Measurements from ENCODE around the gene SPATA21. TPM values are rescaled to one million over a fixed set of nuclear protein-coding genes. Genes with fewer than 3 reads are reported as not detected.

SPATA21 gene
- polyA plus RNA-seq, 1 donor from 2014 or later: 0.15 TPM

- Histone ChIP-seq H3K9ac (ENCODE audit: low read length) (no peak overlapping the region), H3K4me3 (ENCODE audit: low read length) (no peak overlapping the region), H3K9me3 (ENCODE audit: low read length) (no peaks in the 10 kb centered on the region), H3F3A (ENCODE audit: insufficient read depth, low read length, poor library complexity, severe bottlenecking) (no peaks in the 10 kb centered on the region), H3K36me3 (ENCODE audit: insufficient read depth, low read length) (no peaks in the 10 kb centered on the region), H3K27me3 (ENCODE audit: insufficient read depth, low read depth, low read length) (no peaks in the 10 kb centered on the region), H3K4me2 (ENCODE audit: low read length) (no peak overlapping the region), H4K20me1 (ENCODE audit: insufficient read depth) (no peaks in the 10 kb centered on the region), H2AFZ (ENCODE audit: low read depth, low read length) (no peak overlapping the region), H3K79me2 (replicated peaks; ENCODE audit: insufficient read depth, low read length) (no peaks in the 10 kb centered on the region), H3K27ac (ENCODE audit: low read length) (no peak overlapping the region), H3K9me2 (ENCODE audit: insufficient read depth, low read length) (no peaks in the 10 kb centered on the region)
- TF ChIP-seq MXI1 (conservative IDR thresholded peaks at IDR 0.05; ENCODE audit: poor library complexity, severe bottlenecking) (no peak), EZH2 (IDR thresholded peaks at IDR 0.05; ENCODE audit: borderline replicate concordance, insufficient read depth, low read length, poor library complexity, severe bottlenecking) (no peak)
Observed at GRCh38 chr1:16410803-16411202, 26.4 kb downstream of the SPATA21 start.

- no peak overlapping the region for H3K4me2 ChIP-seq (ENCODE audit: low read length)
- no peaks in the 10 kb centered on the region for H3K36me3 ChIP-seq (ENCODE audit: insufficient read depth, low read length)
- no peak for TF ChIP-seq POLR2AphosphoS5 (IDR thresholded peaks at IDR 0.05)
- no peak for TF ChIP-seq TAF1 (IDR thresholded peaks at IDR 0.05; ENCODE audit: low read depth)
- H3K27ac ChIP-seq (ENCODE audit: low read length): no peak overlapping the region
- no peaks in the 10 kb centered on the region for H3K9me3 ChIP-seq (ENCODE audit: low read length)
- no peak overlapping the region for H2AFZ ChIP-seq (ENCODE audit: low read depth, low read length)
- no peaks in the 10 kb centered on the region for H4K20me1 ChIP-seq (ENCODE audit: insufficient read depth)
- no peaks in the 10 kb centered on the region for H3K9me2 ChIP-seq (ENCODE audit: insufficient read depth, low read length)
- no peak overlapping the region for H3K9ac ChIP-seq (ENCODE audit: low read length)
- no peaks in the 10 kb centered on the region for H3K79me2 ChIP-seq (replicated peaks; ENCODE audit: insufficient read depth, low read length)
- H3K27me3 ChIP-seq (ENCODE audit: insufficient read depth, low read depth, low read length): no peaks in the 10 kb centered on the region
- no peaks in the 10 kb centered on the region for H3F3A ChIP-seq (ENCODE audit: insufficient read depth, low read length, poor library complexity, severe bottlenecking)
- no peak overlapping the region for H3K4me3 ChIP-seq (ENCODE audit: low read length)
Observed at GRCh38 chr1:16409536-16410152, 27.6 kb downstream of the SPATA21 start.

DNA sequence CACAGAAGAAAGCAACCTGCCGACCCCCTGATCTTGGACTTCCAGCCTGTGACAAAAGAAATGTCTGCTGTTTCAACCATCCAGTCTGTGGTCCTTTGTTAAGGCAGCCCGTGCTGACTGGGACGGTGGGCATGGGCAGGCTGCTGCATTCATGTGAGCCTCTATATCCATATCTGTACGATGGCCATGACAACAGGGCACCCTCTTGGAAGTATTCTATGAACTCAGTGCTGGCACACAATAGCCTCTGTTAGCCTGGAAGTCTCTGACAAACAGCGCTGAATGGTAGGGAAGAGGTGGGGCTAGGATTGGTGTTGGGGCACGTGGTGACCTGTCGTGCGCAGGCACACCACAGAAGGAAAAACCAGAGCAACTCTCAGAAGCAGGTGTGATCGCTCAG lies 30.4 kb downstream of the SPATA21 start:
- Histone ChIP-seq H2AFZ (ENCODE audit: low read depth, low read length) (no peak overlapping the region), H4K20me1 (ENCODE audit: insufficient read depth) (no peaks in the 10 kb centered on the region), H3K79me2 (replicated peaks; ENCODE audit: insufficient read depth, low read length) (no peaks in the 10 kb centered on the region), H3K9ac (ENCODE audit: low read length) (no peak overlapping the region), H3K27ac (ENCODE audit: low read length) (no peak overlapping the region), H3K4me2 (ENCODE audit: low read length) (no peak overlapping the region), H3K9me2 (ENCODE audit: insufficient read depth, low read length) (no peaks in the 10 kb centered on the region), H3K4me3 (ENCODE audit: low read length) (no peak overlapping the region), H3F3A (ENCODE audit: insufficient read depth, low read length, poor library complexity, severe bottlenecking) (no peaks in the 10 kb centered on the region), H3K36me3 (ENCODE audit: insufficient read depth, low read length) (no peaks in the 10 kb centered on the region), H3K9me3 (ENCODE audit: low read length) (no peaks in the 10 kb centered on the region), H3K27me3 (ENCODE audit: insufficient read depth, low read depth, low read length) (no peaks in the 10 kb centered on the region)
- TF ChIP-seq SMC3 (conservative IDR thresholded peaks at IDR 0.05; ENCODE audit: poor library complexity) (no peak), POLR2AphosphoS5 (IDR thresholded peaks at IDR 0.05) (no peak)

GRCh38 chr1:16405441-16405840 lies 31.8 kb downstream of the SPATA21 start:
- Histone ChIP-seq H3K9ac (ENCODE audit: low read length) (no peak overlapping the region), H3K79me2 (replicated peaks; ENCODE audit: insufficient read depth, low read length) (no peaks in the 10 kb centered on the region), H3K27me3 (ENCODE audit: insufficient read depth, low read depth, low read length) (no peaks in the 10 kb centered on the region), H3F3A (ENCODE audit: insufficient read depth, low read length, poor library complexity, severe bottlenecking) (no peaks in the 10 kb centered on the region), H3K9me3 (ENCODE audit: low read length) (no peaks in the 10 kb centered on the region), H3K4me3 (ENCODE audit: low read length) (no peak overlapping the region), H3K9me2 (ENCODE audit: insufficient read depth, low read length) (no peaks in the 10 kb centered on the region), H3K27ac (ENCODE audit: low read length) (no peak overlapping the region), H2AFZ (ENCODE audit: low read depth, low read length) (no peak overlapping the region), H3K36me3 (ENCODE audit: insufficient read depth, low read length) (no peaks in the 10 kb centered on the region), H4K20me1 (ENCODE audit: insufficient read depth) (no peaks in the 10 kb centered on the region), H3K4me2 (ENCODE audit: low read length) (no peak overlapping the region)
- TF ChIP-seq EZH2 (IDR thresholded peaks at IDR 0.05; ENCODE audit: borderline replicate concordance, insufficient read depth, low read length, poor library complexity, severe bottlenecking) (no peak), POLR2AphosphoS5 (IDR thresholded peaks at IDR 0.05) (no peak), EP300 (conservative IDR thresholded peaks at IDR 0.05; ENCODE audit: poor library complexity, severe bottlenecking) (no peak), MXI1 (conservative IDR thresholded peaks at IDR 0.05; ENCODE audit: poor library complexity, severe bottlenecking) (no peak), TAF1 (IDR thresholded peaks at IDR 0.05; ENCODE audit: low read depth) (no peak), REST (IDR thresholded peaks at IDR 0.05; ENCODE audit: borderline replicate concordance) (no peak), CTCF (IDR thresholded peaks at IDR 0.05; ENCODE audit: poor library complexity, severe bottlenecking) (no peak), RAD21 (conservative IDR thresholded peaks at IDR 0.05) (no peak), SMC3 (conservative IDR thresholded peaks at IDR 0.05; ENCODE audit: poor library complexity) (no peak)

All from neural cell (in vitro differentiated cells).